Measurements from ENCODE around the gene EPS8L2.

The EPS8L2 gene

DNA sequence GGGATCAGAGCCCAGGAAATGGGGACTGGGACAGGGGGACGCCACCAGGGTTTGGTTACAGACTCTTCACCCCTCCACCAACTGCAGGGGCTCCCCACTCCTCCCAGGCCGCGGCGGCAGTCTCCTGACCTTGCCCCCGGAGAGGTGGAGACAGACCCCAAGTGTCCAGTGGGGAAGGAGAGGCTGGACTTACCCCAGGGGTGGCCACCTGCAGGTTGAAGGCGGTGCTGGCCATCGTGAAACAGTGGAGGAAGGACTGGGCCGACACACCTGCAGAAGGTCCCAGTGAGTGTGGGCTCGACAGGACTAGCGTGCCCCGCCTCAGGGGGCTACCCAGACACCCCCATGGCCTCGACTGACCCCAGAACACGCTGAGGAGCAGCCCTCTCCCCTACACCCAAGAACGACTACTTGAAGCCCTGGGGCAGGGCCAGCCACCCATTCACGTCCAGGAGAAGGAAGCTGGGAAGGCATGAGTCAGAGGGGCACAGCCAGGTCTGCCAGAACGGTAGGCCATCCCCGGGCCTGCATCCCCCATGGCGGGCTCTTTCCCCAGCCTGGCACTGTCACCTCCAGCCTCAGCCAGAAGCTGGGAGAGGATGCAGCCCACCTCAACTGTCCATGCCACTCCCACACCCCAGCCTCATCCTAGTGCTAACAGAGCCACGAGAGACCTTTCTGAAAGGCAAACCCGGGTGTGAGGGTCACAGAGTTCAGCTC is 69.0 kb downstream of the EPS8L2 start:
- no peak for DNase-seq (ENCODE audit: low read depth in 1 of 2, low spot score in 1 of 2)
- Histone ChIP-seq H3K4me3 (replicated peaks; ENCODE audit: insufficient read depth, low read length) (peak overlapping the region; percentile 72), H3K27ac (replicated peaks) (no peak overlapping the region), H3K27me3 (ENCODE audit: insufficient read depth, poor library complexity, severe bottlenecking) (no peaks in the 10 kb centered on the region)
- TF ChIP-seq POLR2AphosphoS5 (IDR thresholded peaks at IDR 0.05; ENCODE audit: low read depth) (peak; percentile 12; the same call in 1 of the 2 replicates), SPI1 (IDR thresholded peaks at IDR 0.05; ENCODE audit: borderline replicate concordance, low read depth) (no peak), GABPA (IDR thresholded peaks at IDR 0.05; ENCODE audit: low read depth) (no peak)
- TF ChIP-seq, protein P1, sequence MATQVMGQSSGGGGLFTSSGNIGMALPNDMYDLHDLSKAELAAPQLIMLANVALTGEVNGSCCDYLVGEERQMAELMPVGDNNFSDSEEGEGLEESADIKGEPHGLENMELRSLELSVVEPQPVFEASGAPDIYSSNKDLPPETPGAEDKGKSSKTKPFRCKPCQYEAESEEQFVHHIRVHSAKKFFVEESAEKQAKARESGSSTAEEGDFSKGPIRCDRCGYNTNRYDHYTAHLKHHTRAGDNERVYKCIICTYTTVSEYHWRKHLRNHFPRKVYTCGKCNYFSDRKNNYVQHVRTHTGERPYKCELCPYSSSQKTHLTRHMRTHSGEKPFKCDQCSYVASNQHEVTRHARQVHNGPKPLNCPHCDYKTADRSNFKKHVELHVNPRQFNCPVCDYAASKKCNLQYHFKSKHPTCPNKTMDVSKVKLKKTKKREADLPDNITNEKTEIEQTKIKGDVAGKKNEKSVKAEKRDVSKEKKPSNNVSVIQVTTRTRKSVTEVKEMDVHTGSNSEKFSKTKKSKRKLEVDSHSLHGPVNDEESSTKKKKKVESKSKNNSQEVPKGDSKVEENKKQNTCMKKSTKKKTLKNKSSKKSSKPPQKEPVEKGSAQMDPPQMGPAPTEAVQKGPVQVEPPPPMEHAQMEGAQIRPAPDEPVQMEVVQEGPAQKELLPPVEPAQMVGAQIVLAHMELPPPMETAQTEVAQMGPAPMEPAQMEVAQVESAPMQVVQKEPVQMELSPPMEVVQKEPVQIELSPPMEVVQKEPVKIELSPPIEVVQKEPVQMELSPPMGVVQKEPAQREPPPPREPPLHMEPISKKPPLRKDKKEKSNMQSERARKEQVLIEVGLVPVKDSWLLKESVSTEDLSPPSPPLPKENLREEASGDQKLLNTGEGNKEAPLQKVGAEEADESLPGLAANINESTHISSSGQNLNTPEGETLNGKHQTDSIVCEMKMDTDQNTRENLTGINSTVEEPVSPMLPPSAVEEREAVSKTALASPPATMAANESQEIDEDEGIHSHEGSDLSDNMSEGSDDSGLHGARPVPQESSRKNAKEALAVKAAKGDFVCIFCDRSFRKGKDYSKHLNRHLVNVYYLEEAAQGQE (IDR thresholded peaks at IDR 0.05; ENCODE audit: insufficient replicate concordance, low read depth) = no peak
- TF ChIP-seq, protein P2, sequence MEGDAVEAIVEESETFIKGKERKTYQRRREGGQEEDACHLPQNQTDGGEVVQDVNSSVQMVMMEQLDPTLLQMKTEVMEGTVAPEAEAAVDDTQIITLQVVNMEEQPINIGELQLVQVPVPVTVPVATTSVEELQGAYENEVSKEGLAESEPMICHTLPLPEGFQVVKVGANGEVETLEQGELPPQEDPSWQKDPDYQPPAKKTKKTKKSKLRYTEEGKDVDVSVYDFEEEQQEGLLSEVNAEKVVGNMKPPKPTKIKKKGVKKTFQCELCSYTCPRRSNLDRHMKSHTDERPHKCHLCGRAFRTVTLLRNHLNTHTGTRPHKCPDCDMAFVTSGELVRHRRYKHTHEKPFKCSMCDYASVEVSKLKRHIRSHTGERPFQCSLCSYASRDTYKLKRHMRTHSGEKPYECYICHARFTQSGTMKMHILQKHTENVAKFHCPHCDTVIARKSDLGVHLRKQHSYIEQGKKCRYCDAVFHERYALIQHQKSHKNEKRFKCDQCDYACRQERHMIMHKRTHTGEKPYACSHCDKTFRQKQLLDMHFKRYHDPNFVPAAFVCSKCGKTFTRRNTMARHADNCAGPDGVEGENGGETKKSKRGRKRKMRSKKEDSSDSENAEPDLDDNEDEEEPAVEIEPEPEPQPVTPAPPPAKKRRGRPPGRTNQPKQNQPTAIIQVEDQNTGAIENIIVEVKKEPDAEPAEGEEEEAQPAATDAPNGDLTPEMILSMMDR (IDR thresholded peaks at IDR 0.05; ENCODE audit: insufficient read depth, low read length) = no peak

DNA sequence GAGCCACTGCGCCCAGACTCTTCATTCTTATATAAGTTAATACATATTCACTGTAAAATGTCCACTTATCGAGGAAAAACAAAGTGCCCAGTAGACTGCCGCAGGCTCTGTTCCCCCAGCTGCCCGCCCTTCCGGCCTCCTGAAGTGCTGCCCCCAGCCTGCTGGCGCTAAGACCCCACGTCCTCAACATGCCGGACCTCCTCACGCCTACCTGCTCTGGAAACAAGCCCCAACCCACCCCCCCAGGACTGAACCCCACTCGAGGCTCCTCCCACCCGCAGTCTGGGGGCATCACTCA is 70.2 kb downstream of the EPS8L2 start:
- H3K27ac ChIP-seq (replicated peaks) = peak overlapping the region; percentile 83

DNA sequence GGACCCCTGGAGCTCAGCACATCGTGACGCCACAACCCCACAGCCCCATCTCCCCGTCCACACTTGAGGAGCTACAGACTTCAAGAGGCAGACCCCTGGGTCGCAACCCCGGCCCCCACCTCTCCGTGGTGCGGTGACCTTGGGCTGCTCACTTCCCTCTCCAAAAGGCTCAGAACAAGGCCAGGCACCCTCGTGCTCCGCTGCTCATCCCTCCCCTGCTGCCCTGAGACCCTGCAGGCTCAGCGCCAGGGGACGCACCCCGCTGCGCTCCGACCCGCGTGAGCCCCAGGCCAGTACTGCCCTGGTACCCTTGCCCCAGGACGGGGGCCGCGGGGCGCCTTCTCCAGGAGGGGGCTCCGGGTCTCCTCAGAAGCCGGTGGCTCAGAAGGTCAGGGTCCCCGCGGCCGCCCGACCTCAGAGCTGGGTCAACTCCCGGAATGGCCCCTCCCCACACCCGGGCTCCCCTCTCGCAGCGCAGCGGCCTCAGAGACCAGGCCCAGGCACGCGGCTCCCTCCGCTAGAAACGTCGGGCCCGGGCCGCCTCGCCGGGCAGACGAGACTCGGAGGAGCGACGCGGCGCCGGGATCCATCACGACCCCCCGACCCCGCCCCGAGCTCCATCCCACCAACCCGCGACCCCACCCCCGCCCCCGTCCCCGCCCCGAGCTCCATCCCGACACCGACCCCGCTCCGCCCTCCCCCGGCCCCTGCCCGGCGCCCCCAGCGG is 70.7 kb downstream of the EPS8L2 start:
- H3K4me3 ChIP-seq (replicated peaks; ENCODE audit: insufficient read depth, low read length) = peak overlapping the region; percentile 72
- H3K27ac ChIP-seq (replicated peaks) = peak overlapping the region; percentile 83
- DNase-seq (ENCODE audit: low read depth in 1 of 2, low spot score in 1 of 2) = peak; percentile 56 to 63
- TF ChIP-seq, protein P2 (IDR thresholded peaks at IDR 0.05; ENCODE audit: insufficient read depth, low read length) = no peak
- TF ChIP-seq POLR2AphosphoS5 (IDR thresholded peaks at IDR 0.05; ENCODE audit: low read depth) = peak; percentile 44; the same call in 1 of the 2 replicates
- TF ChIP-seq SPI1 (IDR thresholded peaks at IDR 0.05; ENCODE audit: borderline replicate concordance, low read depth) = peak; percentile 9; the same call in 1 of the 2 replicates
- H3K27me3 ChIP-seq (ENCODE audit: insufficient read depth, poor library complexity, severe bottlenecking) = no peaks in the 10 kb centered on the region

More for the DNA sequence above, 70.2 kb downstream of the EPS8L2 start:
- Histone ChIP-seq H3K27me3 (ENCODE audit: insufficient read depth, poor library complexity, severe bottlenecking) (no peaks in the 10 kb centered on the region), H3K4me3 (replicated peaks; ENCODE audit: insufficient read depth, low read length) (peak overlapping the region; percentile 72)
- TF ChIP-seq, protein P1 (IDR thresholded peaks at IDR 0.05; ENCODE audit: insufficient replicate concordance, low read depth) = no peak
- TF ChIP-seq, protein P2 (IDR thresholded peaks at IDR 0.05; ENCODE audit: insufficient read depth, low read length) = no peak
- TF ChIP-seq GABPA (IDR thresholded peaks at IDR 0.05; ENCODE audit: low read depth) = no peak
- TF ChIP-seq POLR2AphosphoS5 (IDR thresholded peaks at IDR 0.05; ENCODE audit: low read depth) = no peak
- TF ChIP-seq SPI1 (IDR thresholded peaks at IDR 0.05; ENCODE audit: borderline replicate concordance, low read depth) = no peak
- no peak for DNase-seq (ENCODE audit: low read depth in 1 of 2, low spot score in 1 of 2)

Measured in HL-60 (cell line).